Adipose tissue (tissue), 3 donors: Measurements from ENCODE around the gene SCN2B. TPM values are rescaled to one million over a fixed set of nuclear protein-coding genes. Genes with fewer than 3 reads are reported as not detected.

Experiments
- H3K27ac ChIP-seq: one replicate; pipeline ENCODE4 v1.5.1; 2013; ENCODE audit warnings: low read depth, low read length
- WGBS, 3 donors: extraction: QIAGEN DNeasy Blood & Tissue Kit; methylation state at CpG; one replicate each; pipeline ENCODE4 v1.1.7; 2013; 5-methylcytosine and 5-hydroxymethylcytosine counted together
- polyA plus RNA-seq, 3 donors: library from polyadenylated mRNA; stranded (reverse); fragments of 200-250 nt; gene quantifications; one replicate each; pipeline ENCODE4 v1.2.3, GENCODE V29; 2013
- donor health status: healthy with polysubstance abuse.
- donor health status: Bipolar disorder and iron deficiency.
- donor health status: healthy.

The SCN2B gene
- polyA plus RNA-seq, 3 donors, result 0.06 to 0.45 (median 0.07) TPM

DNA sequence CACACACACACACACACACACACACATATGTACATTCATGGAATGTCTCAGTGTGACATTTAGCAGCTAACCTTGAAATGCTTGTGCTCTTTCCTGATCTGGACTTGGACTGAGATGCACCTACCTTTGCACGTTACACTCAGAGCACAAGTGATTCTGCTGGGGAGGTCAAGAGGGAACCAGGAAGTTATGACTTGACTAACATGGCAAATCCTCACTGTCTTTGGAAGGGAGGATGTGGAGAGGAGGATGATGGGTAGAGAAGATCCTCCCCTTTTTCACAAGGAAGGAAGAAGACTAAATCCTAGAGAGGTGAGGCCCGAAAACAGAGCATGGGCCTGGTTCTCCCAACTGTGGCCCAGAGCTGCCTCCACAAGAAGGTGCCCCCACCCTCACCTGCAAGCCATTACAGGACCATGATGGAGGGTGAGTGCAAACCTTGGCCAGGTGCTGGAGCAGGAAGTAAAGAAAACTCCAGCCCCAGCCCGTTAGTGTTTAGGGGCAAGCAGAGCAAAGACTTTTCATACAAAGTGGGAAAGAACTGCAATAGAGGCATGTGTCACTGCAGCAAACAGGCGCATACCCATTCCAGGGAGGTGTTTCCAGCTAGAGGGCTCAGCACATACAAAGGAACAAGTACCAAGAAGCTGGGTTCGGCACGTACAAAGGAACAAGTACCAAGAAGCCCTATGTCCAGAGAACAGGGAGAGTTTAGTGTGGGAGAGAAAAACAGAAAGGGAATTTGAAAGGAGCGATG, 50.2 kb downstream of the SCN2B start:
- H3K27ac ChIP-seq, result no peak overlapping the region
- WGBS, 3 donors, result 81 to 89% (median 87%) methylated on average over 7 of the region's 7 CpGs

- no peak overlapping the region for H3K27ac ChIP-seq
- 72 to 79% (median 78%) methylated on average over 8 of the region's 8 CpGs for WGBS, 3 donors
Observed at GRCh38 chr11:118124929-118125535, 51.4 kb downstream of the SCN2B start.

DNA sequence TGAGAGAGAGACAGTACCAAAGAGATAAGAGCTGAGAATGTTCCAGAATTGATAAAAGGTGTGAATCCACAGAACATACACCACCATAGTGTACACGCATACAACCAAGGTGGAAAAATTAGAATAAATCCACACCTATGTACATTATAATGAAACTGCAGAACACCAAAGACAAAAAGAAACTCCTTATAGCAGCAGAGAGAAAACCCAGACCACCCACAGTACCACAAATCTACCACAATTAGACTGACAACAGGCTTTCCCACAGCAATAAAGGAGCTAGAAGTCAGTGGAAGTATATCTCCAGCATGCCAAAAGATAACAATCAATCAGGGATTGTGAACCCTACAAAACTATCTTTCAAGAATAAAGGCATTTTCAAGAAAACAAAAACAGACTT, 55.6 kb downstream of the SCN2B start:
- WGBS, 3 donors, result 94 to 100% (median 95%) methylated on average over 1 of the region's 1 CpG
- no peak overlapping the region for H3K27ac ChIP-seq

- H3K27ac ChIP-seq, result no peak overlapping the region
- WGBS, 3 donors, result 73 to 77% (median 75%) methylated on average over 9 of the region's 9 CpGs
Observed at GRCh38 chr11:118117790-118118601, 58.4 kb downstream of the SCN2B start.

DNA sequence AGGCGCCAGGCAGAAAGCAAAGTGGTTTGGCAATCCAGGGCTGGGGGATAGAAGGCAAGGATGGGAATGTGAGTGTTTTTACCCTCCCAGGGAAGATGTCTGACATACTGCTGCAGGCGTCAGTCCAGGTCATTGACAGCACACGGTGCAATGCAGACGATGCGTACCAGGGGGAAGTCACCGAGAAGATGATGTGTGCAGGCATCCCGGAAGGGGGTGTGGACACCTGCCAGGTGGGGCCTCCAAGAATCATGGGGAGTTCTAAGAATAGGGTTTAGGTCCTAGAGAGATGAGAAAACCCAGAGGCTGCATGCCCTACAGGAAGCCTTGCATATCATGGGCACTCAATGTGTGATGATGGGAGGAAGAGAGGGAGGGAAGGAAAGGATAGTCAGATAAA, 61.4 kb downstream of the SCN2B start:
- no peak overlapping the region for H3K27ac ChIP-seq
- 86 to 93% (median 92%) methylated on average over 7 of the region's 7 CpGs for WGBS, 3 donors

GRCh38 chr11:118114266-118114665, 62.2 kb downstream of the SCN2B start:
- H3K27ac ChIP-seq, result no peak overlapping the region
- 62 to 74% (median 72%) methylated on average over 1 of the region's 1 CpG for WGBS, 3 donors

GRCh38 chr11:118112711-118113430, 63.6 kb downstream of the SCN2B start:
- WGBS, 3 donors, result 78 to 91% (median 89%) methylated on average over 11 of the region's 11 CpGs

More at GRCh38 chr11:118112711-118113430, 63.6 kb downstream of the SCN2B start:
- no peak overlapping the region for H3K27ac ChIP-seq

Other genes with a start within 250 kb of the SCN2B start
- 1 to 10 TPM in 1 of 3 donors, under 1 TPM in 1, not detected in 1; 0.04 to 1.5 TPM for gene TMPRSS13, start 247.2 kb downstream of the SCN2B start, polyA plus RNA-seq
- gene IL10RA, start 190.2 kb downstream of the SCN2B start, polyA plus RNA-seq, result 10 to 100 TPM in 1 of 3 donors, 1 to 10 TPM in 2; 2.0 to 17.4 (median 8.1) TPM
- gene TMPRSS4, start 99.6 kb downstream of the SCN2B start, polyA plus RNA-seq, result 1 to 10 TPM in 1 of 3 donors, under 1 TPM in 2; 0.03 to 1.0 (median 0.22) TPM
- under 1 TPM in 1 of 3 donors, not detected in 2; 0.01 TPM for gene SMIM35, start 89.7 kb downstream of the SCN2B start, polyA plus RNA-seq
- 1 to 10 TPM; 1.0 to 4.0 (median 3.5) TPM for gene SCN4B, start 23.8 kb downstream of the SCN2B start, polyA plus RNA-seq
- 10 to 100 TPM in 1 of 3 donors, 1 to 10 TPM in 1, under 1 TPM in 1; 0.87 to 14.6 (median 9.2) TPM for gene JAML, start 48.4 kb upstream of the SCN2B start, polyA plus RNA-seq
- 1 to 10 TPM; 1.2 to 3.2 (median 1.8) TPM for gene MPZL3, start 75.7 kb upstream of the SCN2B start, polyA plus RNA-seq
- 10 to 100 TPM in 2 of 3 donors, 1 to 10 TPM in 1; 6.9 to 23.1 (median 12.3) TPM for gene MPZL2, start 87.7 kb upstream of the SCN2B start, polyA plus RNA-seq
- gene CD3E, start 128.1 kb upstream of the SCN2B start, polyA plus RNA-seq, result 1 to 10 TPM; 1.9 to 4.3 (median 2.9) TPM
- gene CD3D, start 166.1 kb upstream of the SCN2B start, polyA plus RNA-seq, result 1 to 10 TPM; 1.2 to 4.3 (median 2.0) TPM
- gene CD3G, start 167.7 kb upstream of the SCN2B start, polyA plus RNA-seq, result under 1 TPM in 2 of 3 donors, not detected in 1; 0.25 to 0.79 TPM
- 10 to 100 TPM in 2 of 3 donors, 1 to 10 TPM in 1; 7.9 to 14.7 (median 11.4) TPM for gene UBE4A, start 183.0 kb upstream of the SCN2B start, polyA plus RNA-seq
- gene ATP5MG, start 225.0 kb upstream of the SCN2B start, polyA plus RNA-seq, result 100 to 1,000 TPM in 2 of 3 donors, 10 to 100 TPM in 1; 63.1 to 232 (median 188) TPM